GM21360 (cell line): ENCODE data around the gene PSMG2.
"Not testable (repeated sequence)": the region's sequence is repeated elsewhere in the genome, so short reads cannot be mapped to it uniquely, and the experiment has no call there.

ENCODE experiments used
- ATAC-seq: cut with Tn5 transposase; IDR thresholded peaks from one replicate; pipeline ENCODE4 v1.9.1; 2021; ENCODE audit warnings: mild to moderate bottlenecking, moderate library complexity; ENCODE audit not compliant: unreplicated experiment

Gene PSMG2

DNA sequence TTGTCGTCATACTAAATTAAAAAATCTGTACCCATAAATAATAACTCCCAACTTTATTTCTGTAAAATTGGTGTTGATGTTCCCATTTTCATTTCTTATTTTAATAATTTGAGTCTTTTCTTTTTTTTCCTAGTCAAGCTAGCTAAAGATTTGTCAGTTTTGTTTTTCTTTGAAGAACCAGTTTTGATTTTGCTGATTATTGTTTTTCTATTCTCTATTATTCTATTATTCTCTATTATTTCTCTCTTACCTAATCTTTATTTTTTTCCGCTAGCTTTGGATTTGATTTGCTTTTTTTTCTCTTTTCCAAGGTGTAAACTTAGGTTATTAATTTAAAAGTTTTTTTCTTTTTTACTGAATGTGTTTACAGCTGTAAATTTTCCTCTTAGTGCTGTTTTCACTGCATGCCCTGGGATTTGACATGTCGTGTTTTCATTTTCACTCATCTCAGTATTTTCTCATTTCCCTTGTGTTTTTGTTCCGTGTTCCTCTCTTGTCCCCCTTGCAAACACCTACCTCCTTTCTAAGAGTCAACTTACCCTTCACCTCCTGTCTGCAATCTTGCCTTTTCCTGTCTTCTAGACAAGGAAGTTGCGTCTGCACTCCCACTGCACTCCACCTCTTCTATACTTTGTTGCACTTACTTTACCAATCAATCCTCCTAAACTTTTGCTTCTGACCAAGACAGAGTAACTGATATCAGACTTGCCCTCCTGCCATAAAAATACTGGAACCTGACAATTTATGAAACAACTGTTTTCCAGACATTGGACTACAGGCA, 18.8 kb downstream of the PSMG2 start:
- no peak for ATAC-seq

DNA sequence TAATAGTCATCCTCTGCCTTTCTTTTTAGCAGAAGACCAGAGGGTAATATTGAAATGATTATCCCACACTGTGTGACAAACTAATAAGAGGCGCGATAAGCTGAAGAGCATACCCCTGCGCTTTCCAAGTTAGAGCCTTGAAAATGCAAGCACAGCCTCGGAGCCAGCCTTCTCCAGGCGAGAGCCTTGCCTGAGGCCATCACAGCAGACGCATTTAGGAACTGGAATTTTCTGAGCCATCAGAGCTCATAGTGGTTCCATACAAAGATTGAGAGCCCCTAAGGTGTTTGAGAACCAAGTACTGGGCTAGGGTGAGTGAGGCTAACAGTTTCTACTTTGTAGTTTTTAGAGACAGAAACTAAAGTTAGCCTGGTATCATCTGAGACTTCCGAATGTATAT, 19.9 kb downstream of the PSMG2 start:
- ATAC-seq: no peak

DNA sequence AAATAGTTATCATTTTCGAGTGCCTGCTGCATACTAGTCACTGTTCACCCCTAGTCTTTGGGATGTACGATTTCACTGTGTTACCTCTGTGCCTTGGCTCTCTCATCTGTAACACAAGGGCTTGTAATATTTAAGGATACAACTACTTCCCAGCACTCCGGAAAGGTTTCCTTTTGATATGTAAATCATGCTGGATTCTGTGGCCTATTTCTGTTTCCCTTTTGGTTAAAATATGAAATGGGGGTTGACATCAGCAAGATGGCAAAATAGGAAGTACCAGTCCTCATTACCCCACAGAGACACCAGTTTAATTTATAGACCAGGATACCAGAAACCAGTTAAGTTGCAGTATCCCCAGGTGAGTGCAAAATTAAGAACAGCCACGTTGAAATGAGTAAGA, 23.5 kb downstream of the PSMG2 start:
- ATAC-seq: no peak

DNA sequence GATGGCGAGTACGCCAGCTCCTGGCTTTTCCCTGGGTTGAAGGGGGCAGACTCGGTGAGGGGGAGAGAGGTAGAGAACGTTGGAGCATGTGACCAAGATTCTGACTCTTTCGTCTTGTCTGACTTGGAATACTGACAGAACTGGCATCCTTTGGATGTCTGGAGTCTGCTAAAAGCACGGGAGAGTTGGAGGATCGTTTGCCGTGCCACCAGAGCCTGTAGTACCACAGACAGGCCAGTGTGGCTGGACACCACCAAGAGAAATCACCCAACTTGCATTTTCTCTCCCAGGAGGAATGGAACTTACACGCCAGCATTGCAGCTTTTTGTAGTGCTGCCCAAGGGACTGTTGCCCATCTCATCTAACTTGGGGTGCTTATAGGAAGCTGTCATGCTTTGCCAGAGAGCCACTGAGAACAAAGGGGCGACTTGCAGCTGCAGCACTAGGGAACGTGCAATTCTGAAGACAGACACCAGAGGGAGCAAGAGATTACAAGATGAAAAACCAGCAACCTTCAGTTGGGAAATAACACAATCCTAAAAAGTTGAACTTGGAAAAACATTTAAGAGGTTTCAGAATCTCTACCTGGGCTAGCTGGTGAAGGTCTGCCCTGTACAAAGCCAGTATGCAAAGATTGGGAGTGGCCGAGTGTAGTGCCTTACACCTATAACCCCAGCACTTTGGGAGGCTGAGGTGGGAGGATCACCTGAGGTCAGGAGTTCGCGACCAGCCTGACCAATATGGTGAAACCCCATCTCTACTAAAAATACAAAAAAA, 24.1 kb downstream of the PSMG2 start:
- no peak for ATAC-seq

DNA sequence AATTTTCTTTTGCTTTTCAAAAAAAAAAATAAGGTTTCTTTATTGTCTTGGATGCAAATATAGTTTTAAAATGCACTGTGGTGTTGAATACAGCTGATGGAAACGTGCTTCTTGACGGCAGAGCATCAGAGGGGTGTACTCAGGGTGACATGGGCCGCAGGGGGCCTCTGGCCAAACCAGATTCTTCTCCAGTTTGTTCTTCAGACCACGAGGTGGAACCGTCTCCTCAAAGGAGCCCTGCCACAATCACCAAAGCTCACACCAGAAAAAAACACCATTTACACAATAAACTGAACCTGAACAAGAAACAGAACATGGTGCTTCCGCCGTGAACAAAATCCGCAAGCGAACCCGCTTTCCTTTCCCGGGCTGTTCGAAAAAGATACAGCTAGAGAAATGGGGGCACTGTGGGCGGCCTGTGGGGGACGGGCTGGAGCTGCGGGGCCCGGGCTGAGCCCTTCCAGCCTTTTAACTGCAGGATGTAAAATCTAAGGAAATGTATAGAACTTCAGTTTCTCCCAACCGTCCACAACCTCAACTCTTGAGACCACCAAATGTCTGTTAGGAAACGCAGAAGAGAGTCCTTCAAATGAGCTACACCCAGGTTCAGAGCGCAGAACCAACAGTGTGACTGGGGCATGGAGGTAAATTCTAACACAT, 34.5 kb downstream of the PSMG2 start:
- no peak for ATAC-seq

DNA sequence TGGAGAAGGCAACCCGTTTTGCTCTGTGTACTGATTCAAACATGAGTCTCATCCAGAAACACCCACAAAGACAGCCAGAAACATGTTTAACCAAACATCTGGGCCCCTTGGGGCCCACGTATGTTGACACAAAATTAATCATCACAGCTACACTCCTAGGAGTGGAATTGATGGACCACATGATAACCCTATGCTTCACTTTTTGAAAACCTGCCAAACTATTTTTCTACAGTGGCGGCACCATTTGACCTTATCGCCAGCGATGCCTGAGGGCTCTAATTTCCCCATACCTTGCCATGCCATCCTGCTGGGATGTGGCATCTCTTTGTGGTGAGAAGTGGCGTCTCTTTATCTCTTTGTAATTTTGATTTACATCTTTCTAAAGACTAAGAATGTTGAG, 38.5 kb downstream of the PSMG2 start:
- ATAC-seq: no peak

DNA sequence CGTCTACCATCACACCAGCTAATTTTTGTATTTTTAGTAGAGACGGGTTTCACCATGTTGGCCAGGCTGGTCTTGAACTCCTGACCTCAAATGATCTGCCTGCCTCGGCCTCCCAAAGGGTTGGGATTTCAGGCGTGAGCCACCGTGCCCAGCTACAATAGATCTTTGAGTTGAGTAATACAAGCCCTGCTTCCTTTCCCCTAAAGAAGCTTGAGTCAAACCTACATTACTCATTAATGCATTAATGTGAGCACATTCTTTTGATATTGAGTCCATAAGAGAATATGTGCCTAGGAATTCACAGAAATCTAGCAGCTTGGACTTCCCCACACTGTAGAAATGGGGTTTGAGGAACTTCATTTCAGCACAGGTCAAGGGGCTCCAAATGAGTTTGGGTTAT, 39.6 kb downstream of the PSMG2 start:
- no peak for ATAC-seq

DNA sequence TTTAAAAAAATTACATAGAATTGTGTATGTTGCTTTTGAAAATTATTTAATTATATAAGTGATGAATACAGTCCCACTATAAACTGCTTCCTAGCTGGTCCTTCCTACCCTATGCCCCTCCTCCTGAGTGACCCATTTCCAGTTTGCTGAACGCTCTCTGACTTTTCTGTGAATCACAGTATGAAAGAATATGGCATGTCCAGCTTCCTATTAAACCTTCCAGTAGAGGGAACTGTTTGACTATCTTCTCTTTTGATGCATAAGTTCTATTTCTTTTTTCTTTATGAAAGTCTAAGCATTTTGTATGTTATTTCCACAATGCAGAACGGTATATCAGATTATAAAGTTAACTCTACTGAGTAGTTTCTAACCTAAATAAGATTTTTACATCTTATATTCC, 41.3 kb downstream of the PSMG2 start:
- no peak for ATAC-seq

DNA sequence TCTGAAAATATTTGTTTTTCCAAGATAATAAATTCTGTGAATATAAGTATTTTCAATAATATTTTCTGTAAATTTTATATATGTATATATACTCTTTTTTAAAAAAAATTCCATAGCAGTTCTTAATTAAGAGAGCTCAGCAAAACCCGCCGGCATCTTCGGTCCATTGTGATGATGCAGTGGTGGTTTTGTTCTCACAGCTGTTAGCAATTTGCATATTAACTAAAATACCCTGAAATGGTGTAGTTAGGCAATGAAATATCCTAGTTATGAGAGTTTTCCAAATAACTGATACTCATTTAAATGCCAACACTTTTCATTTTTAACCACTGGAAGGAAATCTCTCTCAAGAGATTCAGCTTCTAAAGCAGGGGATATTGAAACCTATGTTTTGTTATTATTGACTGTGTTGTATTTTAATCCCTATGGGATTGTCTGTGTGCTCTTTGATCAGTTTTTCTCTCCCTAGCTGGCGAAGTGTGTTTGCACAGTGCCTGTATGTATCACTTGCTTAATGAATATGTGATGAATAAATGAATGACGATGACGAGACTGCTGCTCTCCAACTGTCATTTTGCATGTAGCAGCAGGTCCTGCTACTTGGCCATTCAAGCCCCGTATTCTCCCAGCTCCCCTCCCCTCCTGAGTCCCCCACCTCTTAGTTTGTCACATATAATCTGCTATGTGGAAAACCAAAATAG, 42.4 kb downstream of the PSMG2 start:
- ATAC-seq: no peak

DNA sequence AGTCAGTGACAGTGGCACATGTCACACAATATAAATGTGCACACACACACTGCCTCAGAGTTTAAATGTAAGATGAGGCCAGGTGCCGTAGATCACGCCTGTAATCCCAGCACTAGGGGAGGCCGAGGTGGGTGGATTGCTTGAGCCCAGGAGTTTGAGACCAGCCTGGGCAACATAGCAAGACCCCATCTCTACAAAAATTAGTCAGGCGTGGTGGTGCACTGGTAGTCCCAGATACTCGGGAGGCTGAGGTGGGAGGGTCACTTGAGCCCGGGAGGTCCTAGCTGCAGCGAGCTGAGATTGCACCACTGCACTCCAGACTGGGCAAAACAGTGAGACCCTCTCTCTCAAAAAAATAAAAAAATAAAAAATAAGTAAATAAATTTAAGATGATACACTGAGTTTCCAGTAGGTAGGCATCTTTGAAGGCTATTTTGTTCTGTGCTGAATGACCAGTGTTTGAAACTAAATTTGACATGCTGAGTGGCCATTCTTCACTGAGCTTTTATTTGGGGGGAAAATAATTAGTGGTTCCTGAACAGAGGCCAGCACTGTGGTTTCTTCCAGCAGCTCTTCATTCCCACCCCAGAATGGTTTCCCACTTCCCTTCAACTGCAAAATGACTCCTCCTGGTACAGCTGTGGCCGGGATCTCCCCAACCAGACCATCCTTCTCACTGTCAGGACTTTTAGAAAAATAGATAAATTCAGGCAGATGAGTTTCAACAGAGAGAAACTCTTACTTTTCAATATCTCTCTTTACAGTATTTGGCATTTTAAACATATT, 44.9 kb downstream of the PSMG2 start:
- no peak for ATAC-seq

DNA sequence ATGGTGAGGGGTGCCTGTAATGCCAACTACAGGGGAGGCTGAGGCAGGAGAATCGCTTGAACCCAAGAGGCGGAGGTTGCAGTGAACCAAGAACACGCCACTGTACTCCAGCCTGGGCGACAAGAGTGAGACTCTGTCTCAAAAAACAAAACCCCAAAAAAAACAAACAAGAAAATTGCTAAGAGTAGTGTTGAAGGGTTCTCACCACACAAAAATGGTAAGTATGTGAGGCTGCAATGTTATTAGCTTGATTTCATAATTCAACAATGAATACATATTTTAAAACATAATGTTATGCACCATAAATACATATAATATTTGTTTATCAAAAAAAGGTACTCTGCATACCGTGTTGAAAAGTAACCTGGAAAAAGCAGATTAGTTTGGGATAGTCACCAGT, 45.8 kb downstream of the PSMG2 start:
- no peak for ATAC-seq

DNA sequence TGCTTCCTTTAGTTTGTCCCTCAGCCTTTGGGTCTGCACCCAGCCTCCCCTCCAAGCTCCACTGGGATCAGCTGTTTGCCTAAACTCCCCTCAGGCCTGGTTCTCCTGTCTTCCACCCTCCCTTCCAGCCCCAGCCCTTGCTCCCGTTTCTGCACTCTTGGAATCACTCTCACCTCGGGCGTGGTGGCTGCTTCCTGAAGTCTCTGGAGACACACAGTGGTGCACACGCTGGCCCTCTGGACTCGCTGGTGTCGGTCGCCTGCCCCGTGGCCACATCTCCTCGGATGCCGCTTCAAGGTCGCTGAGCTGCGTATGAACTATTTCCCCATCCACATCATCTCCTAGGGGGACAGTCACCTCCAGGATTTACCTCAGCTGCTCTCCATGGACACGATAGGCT, 46.3 kb downstream of the PSMG2 start:
- ATAC-seq: no peak

DNA sequence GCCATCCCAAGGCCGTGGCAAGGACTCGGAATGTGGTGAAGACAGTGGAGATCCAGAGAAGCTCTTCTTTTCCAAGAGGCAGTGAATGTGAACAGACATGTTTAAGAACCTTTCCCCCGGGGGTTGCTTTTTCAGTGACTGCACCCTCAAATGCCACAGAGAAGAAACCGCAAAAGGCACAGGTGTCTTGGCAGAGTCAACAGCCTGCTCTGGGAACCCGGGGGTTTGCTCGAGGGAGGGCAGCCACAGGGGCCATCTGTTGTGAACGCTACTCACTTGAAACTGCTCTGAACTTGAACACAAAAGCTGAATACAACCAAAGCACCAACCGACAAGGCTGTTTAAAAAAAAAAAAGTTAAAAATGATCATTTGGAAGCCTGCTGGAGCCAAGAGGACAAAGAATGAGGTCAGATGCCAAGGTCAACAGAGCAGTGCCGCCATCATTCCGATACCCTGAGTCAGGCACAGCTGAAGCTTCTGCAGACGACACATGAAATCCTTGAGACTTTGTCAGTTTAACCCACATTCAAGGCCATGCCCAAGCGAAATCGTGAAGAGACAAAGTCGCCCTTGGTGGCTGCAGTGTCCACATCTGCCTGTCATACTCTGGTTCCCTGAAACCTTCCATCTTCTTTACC, 47.4 kb downstream of the PSMG2 start:
- no peak for ATAC-seq

DNA sequence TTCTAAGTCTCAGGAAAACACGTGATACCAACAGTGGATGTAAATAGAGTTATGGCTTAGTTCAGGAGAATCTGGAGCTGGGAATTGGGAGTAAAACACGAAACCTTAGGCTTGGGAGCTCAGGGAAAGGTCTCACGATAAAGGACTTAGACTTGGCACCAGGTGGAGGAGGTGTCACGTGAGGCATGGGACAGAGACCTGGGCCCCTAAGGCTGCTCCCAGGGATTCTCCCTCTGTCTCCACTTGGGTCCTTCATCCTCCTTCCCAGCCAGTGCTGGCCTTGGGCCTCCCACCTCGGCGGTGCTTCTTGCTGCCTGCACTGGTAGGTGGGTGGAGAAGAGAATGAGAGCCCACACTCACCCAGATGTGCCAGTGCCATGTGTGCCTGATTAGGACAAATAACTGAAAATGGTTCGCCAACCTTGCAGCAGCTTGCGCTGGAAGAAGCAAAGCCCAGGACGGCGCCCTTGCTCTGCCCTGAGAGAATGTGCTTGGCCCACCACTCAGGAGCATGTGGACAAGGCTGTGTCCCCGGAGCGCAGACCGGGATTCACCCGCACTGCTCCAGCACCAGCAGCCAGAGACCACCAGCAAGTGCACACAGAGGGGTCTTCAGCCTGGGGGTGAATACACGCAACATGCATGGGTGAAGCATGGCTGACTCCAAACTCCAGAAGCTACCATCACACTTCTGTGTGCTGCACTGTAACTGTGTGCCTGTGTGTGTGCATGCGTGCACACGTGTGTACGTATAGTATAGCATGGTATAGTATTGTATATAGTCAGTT, 48.1 kb downstream of the PSMG2 start:
- ATAC-seq: no peak

DNA sequence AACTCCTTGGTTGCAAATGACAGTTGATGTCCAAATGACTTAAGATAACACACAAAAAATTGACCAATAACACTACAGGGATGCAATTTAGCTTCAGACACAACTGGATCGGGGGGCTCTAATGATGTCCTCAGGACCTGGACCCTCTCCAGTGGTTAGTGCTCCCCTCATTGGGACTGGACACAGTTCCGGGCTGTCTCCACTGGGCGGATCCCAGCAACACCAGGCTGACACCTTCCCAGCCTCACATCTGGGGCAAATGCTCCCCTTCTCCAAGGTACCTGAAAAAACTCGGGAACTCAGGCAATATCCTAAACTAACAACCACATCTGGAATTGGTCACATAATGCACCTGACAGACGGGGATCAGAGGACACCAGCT, 48.7 kb downstream of the PSMG2 start:
- ATAC-seq: no peak

DNA sequence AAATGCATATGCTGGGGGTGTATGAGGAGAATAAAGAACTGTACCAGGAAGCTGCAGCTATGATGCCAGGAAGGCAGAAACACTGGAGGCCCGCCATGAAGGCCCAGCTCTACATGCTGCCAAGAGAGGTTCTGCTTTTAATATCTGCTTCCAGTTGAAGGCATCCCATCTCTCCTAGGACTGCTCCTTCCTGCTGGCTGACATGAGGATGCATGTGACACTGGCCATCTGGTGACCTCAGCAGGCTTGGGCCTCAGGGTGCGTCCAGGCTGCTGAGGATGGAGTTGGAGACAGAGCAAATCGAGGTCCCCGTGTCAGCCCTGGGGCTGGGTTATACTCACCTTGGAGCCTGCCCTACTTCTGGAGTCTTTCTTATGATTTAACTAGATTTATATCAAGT, 49.0 kb downstream of the PSMG2 start:
- no peak for ATAC-seq

DNA sequence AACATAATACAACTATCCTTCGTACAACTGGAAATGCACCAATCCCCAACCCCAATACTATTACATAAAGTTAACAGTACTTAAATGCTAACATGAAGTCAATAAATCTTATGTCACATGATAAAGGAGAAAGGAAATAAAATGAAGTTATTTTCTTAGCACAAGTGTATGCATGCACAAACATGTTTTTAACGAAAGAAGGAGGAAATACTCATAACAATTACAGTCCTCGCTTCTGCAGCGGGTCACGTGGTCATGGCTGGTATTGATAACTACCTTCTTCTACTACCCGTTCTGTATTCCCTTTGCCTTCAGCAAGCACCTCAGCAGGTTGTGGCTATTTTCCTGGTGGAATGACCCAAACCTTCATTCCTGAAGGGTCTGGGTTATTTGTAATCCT, 51.7 kb downstream of the PSMG2 start:
- no peak for ATAC-seq

DNA sequence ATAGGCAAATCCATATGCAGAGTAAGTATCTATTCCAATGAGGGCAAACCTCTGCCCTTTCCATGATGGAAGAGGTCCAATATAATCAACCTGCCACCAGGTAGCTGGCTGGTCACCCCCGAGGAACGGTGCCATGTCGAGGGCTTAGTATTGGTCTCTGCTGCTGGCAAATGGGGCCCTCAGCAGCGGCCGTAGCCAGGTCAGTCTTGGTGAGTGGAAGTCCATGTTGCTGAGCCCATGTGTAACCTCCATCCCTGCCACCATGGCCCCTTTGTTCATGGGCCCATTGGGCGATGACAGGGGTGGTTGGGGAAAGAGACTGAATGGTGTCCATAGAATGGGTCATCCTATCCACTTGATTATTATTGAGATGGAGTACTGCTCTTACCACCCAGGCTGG, 52.8 kb downstream of the PSMG2 start:
- not testable (repeated sequence) for ATAC-seq

DNA sequence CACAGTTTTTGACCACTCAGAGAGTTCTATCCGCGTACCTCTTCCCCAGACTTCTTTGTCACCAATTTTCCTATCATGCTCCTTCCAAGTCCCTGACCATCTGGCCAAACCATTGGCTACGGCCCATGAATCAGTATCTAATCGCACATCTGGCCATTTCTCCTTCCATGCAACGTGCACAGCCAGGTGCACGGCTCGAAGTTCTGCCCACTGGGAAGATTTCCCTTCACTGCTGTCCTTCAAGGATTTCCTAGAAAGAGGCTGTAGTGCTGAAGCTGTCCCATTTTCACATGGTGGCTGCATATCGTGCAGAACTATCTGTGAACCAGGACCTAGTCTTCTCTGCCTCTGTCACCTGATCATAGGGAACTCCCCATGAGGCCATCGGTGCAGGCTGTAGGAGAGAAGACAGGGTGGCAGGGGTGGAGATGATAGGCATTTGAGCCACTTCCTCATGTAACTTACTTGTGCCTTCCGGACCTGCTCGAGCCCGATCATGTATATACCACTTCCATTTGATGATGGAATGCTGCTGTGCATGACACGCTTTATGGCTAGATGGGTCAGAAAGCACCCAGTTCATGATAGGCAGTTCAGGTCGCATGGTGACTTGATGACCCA, 53.9 kb downstream of the PSMG2 start:
- ATAC-seq: not testable (repeated sequence)
